ENCODE measurements around the gene PHC1. TPM values are rescaled to one million over a fixed set of nuclear protein-coding genes. Genes with fewer than 3 reads are reported as not detected.

The PHC1 gene
- polyA plus RNA-seq, 1 of the 3 experiments (the other 2 are of a cell fraction), result 27.0 TPM

- Histone ChIP-seq H3K4me2 (no peak overlapping the region), H3K9me2 (no peaks in the 10 kb centered on the region), H3F3A (replicated peaks; ENCODE audit: insufficient read depth) (no peaks in the 10 kb centered on the region), H3K9me3 (no peaks in the 10 kb centered on the region), H3K4me1 (ENCODE audit: control insufficient read depth in 1 of 2, insufficient read depth in 2 of 2, low read depth in 1 of 2, low read length in 1 of 2) (no peaks in the 10 kb centered on the region), H3K4me3 (ENCODE audit: low read depth in 2 of 2, low read length in 1 of 2) (no peak overlapping the region), H3K27me3 (ENCODE audit: insufficient read depth) (no peaks in the 10 kb centered on the region; the same call in 1 of the 2 replicates), H3K27ac (ENCODE audit: low read depth in 2 of 2, low read length in 1 of 2) (no peak overlapping the region), H4K20me1 (ENCODE audit: insufficient read depth) (no peaks in the 10 kb centered on the region), H3K79me2 (ENCODE audit: insufficient read depth) (no peaks in the 10 kb centered on the region), H2AFZ (ENCODE audit: low read depth) (no peak overlapping the region), H3K36me3 (replicated peaks in 1 of 2; ENCODE audit: control insufficient read depth in 1 of 2, insufficient read depth in 2 of 2, low read length in 1 of 2) (no peaks in the 10 kb centered on the region), H3K9ac (no peak overlapping the region)
- no peak for DNase-seq
- ChIA-PET CTCF (interaction anchor here (0.7 to 1.5 kb wide), 3 partner anchors 9 to 14 kb away, joined by 3 to 8 read pairs (median 3); no protein-coding TSS in a partner anchor), POLR2A (no interaction called here)
- TF ChIP-seq PBX3 (IDR thresholded peaks at IDR 0.05) (no peak), FOSL2 (IDR thresholded peaks at IDR 0.05; ENCODE audit: borderline replicate concordance, low read depth) (no peak), TEAD4 (IDR thresholded peaks at IDR 0.05; ENCODE audit: borderline replicate concordance, insufficient read depth) (no peak), GABPA (IDR thresholded peaks at IDR 0.05; ENCODE audit: low read depth) (no peak), EZH2phosphoT487 (IDR thresholded peaks at IDR 0.05; ENCODE audit: borderline replicate concordance, low read depth) (no peak), USF1 (IDR thresholded peaks at IDR 0.05; ENCODE audit: borderline replicate concordance, low read depth) (no peak), RXRA (IDR thresholded peaks at IDR 0.05; ENCODE audit: borderline replicate concordance, low read depth) (no peak), NRF1 (IDR thresholded peaks at IDR 0.05; ENCODE audit: low read depth, low read length) (no peak), USF2 (IDR thresholded peaks at IDR 0.05; ENCODE audit: borderline replicate concordance, low read depth, low read length) (no peak), POLR2AphosphoS5 (IDR thresholded peaks at IDR 0.05; ENCODE audit: low read depth, low read length) (no peak), TCF12 (IDR thresholded peaks at IDR 0.05) (no peak), RAD21 (IDR thresholded peaks at IDR 0.05; ENCODE audit: low read length) (no peak), MEF2A (IDR thresholded peaks at IDR 0.05; ENCODE audit: borderline replicate concordance, low read depth) (no peak), JUND (IDR thresholded peaks at IDR 0.05) (no peak), SIN3A (IDR thresholded peaks at IDR 0.05; ENCODE audit: borderline replicate concordance, low read depth, low read length) (no peak), MAX (IDR thresholded peaks at IDR 0.05; ENCODE audit: low read depth) (no peak), YY1 (IDR thresholded peaks at IDR 0.05; ENCODE audit: low read depth) (no peak), ELF1 (IDR thresholded peaks at IDR 0.05) (no peak), FOXM1 (IDR thresholded peaks at IDR 0.05; ENCODE audit: low read depth) (no peak)
Observed at GRCh38 chr12:8904665-8905064, 9.6 kb upstream of the PHC1 start.
